ENCODE results near the gene PRDM12. TPM values are rescaled to one million over a fixed set of nuclear protein-coding genes. Genes with fewer than 3 reads are reported as not detected.
A peak's percentile ranks its signal among the peaks of the same experiment; 100 is the strongest.

PRDM12 gene
- total and polyA plus RNA-seq, 2 donors (not counting 1 experiment from before 2014, with no cell fraction given), result not detected

- H2AFZ ChIP-seq (ENCODE audit: low read length), result no peak overlapping the region
- no peak for TF ChIP-seq CTCF (conservative IDR thresholded peaks at IDR 0.05 in 1 of 2, IDR thresholded peaks at IDR 0.05 in 1 of 2; ENCODE audit: low read depth in 1 of 2, low read length in 2 of 2)
- no peak for TF ChIP-seq EZH2 (IDR thresholded peaks at IDR 0.05; ENCODE audit: low read length, missing control alignments)
- peaks cover 8% of the 10 kb centered on the region for H3K4me1 ChIP-seq (ENCODE audit: control insufficient read depth, extremely low read depth, insufficient read depth, low read length)
- H3K27ac ChIP-seq (ENCODE audit: insufficient read depth, low read length), result no peak overlapping the region
- no peaks in the 10 kb centered on the region for H3K9me3 ChIP-seq (ENCODE audit: control insufficient read depth, insufficient read depth, low read depth, low read length)
- H4K20me1 ChIP-seq (ENCODE audit: control insufficient read depth, extremely low read depth, insufficient read depth, low read length), result no peaks in the 10 kb centered on the region
- H3K27me3 ChIP-seq (ENCODE audit: control insufficient read depth, insufficient read depth, low read length), result no peaks in the 10 kb centered on the region
- H3K9ac ChIP-seq (ENCODE audit: insufficient read depth, low read length), result no peak overlapping the region
- no peak overlapping the region for H3K4me3 ChIP-seq (replicated peaks in 1 of 4; ENCODE audit: control extremely low read depth in 1 of 4, insufficient read depth in 1 of 4, low read depth in 3 of 4, low read length in 4 of 4)
- H3K4me2 ChIP-seq (ENCODE audit: extremely low read depth, insufficient read depth, low read length), result no peak overlapping the region
- peaks cover 37% of the 10 kb centered on the region for H3K79me2 ChIP-seq (ENCODE audit: control insufficient read depth, insufficient read depth, low read length)
- peaks cover 17% of the 10 kb centered on the region for H3K36me3 ChIP-seq (ENCODE audit: control insufficient read depth, insufficient read depth, low read length)
- DNase-seq (ENCODE audit: low read depth in 2 of 2), result peak in 1 of 2 donors; percentile 82
These were observed 34.1 kb downstream of the PRDM12 start for GRCh38 chr9:130698514-130698913.

DNA sequence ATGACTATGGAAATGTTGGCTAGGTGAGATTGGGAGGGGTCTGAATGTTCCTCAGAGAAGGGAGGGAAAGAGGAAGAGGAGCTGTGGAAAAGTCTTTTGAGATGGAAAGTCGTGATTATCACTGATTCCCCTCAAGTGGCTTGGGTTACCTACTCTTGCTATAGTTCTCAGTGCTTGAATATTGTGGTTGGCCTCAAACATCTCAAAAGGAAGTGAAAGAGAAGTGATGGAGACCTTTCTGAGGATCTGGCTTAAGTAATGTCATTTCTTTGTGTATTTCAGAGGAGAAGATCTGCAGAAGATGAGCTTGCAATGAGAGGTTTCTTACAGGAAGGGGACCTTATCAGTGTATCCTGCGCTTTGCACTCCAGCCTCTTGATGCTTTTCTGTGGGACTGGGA, 34.7 kb downstream of the PRDM12 start:
- no peak overlapping the region for H3K9ac ChIP-seq (ENCODE audit: insufficient read depth, low read length)
- no peak overlapping the region for H2AFZ ChIP-seq (ENCODE audit: low read length)
- H3K4me1 ChIP-seq (ENCODE audit: control insufficient read depth, extremely low read depth, insufficient read depth, low read length), result peaks cover 8% of the 10 kb centered on the region
- no peaks in the 10 kb centered on the region for H3K9me3 ChIP-seq (ENCODE audit: control insufficient read depth, insufficient read depth, low read depth, low read length)
- DNase-seq (ENCODE audit: low read depth in 2 of 2), result no peak
- no peaks in the 10 kb centered on the region for H4K20me1 ChIP-seq (ENCODE audit: control insufficient read depth, extremely low read depth, insufficient read depth, low read length)
- no peaks in the 10 kb centered on the region for H3K27me3 ChIP-seq (ENCODE audit: control insufficient read depth, insufficient read depth, low read length)
- no peak overlapping the region for H3K4me3 ChIP-seq (replicated peaks in 1 of 4; ENCODE audit: control extremely low read depth in 1 of 4, insufficient read depth in 1 of 4, low read depth in 3 of 4, low read length in 4 of 4)
- no peak overlapping the region for H3K27ac ChIP-seq (ENCODE audit: insufficient read depth, low read length)
- peaks cover 32% of the 10 kb centered on the region for H3K79me2 ChIP-seq (ENCODE audit: control insufficient read depth, insufficient read depth, low read length)
- TF ChIP-seq EZH2 (IDR thresholded peaks at IDR 0.05; ENCODE audit: low read length, missing control alignments) (no peak), CTCF (conservative IDR thresholded peaks at IDR 0.05 in 1 of 2, IDR thresholded peaks at IDR 0.05 in 1 of 2; ENCODE audit: low read depth in 1 of 2, low read length in 2 of 2) (no peak)
- H3K36me3 ChIP-seq (ENCODE audit: control insufficient read depth, insufficient read depth, low read length), result peaks cover 19% of the 10 kb centered on the region
- no peak overlapping the region for H3K4me2 ChIP-seq (ENCODE audit: extremely low read depth, insufficient read depth, low read length)

DNA sequence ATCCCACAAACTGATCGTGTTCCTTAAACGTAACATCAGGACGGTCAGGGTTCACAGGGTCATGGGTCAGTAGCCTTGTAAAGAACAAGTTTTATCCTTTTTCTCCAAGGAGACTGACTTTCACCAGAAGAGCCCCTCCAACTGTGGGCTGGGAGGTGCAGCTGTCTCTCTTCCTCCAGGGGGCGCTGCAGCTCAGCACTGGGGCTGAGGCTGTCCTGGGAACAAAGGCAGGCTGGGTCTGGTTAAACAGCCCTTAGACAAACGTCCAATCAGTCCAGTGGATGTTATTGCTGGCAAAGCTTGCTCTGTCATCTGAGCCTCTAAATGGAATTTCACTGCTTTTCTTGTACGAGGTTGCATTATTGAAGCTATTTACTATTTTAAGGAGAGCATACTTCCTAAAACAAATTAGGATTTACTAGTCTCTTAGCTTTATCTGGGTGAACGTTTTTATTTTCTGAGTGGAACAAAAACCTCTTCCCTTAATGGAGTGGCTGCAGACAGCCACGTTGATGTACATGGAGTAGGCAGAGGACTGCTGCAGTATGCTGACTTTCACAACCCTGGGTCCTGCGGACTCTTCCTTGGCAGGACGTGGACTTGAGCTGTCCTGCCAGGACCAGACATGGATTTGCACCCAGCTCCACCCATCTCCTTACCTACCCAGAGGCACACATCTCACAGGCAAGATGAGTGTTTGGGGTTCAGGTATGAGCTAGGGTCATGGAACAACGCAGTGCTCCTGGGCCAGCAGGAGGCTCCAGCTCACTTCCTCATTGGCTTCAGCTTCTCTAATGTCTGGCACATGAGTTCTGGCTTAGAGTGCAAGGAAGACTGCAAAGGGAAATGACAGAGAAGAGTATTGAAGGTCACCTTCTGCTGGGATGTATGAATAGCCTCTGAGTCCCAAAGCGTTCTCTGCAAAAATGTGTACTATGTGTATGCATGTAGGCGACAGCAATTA, 36.9 kb downstream of the PRDM12 start:
- Histone ChIP-seq H2AFZ (ENCODE audit: low read length) (no peak overlapping the region), H3K4me2 (ENCODE audit: extremely low read depth, insufficient read depth, low read length) (no peak overlapping the region), H3K36me3 (ENCODE audit: control insufficient read depth, insufficient read depth, low read length) (peaks cover 18% of the 10 kb centered on the region), H3K9me3 (ENCODE audit: control insufficient read depth, insufficient read depth, low read depth, low read length) (no peaks in the 10 kb centered on the region), H3K79me2 (ENCODE audit: control insufficient read depth, insufficient read depth, low read length) (peaks cover 10% of the 10 kb centered on the region), H3K4me3 (replicated peaks in 1 of 4; ENCODE audit: control extremely low read depth in 1 of 4, insufficient read depth in 1 of 4, low read depth in 3 of 4, low read length in 4 of 4) (no peak overlapping the region), H4K20me1 (ENCODE audit: control insufficient read depth, extremely low read depth, insufficient read depth, low read length) (no peaks in the 10 kb centered on the region), H3K27me3 (ENCODE audit: control insufficient read depth, insufficient read depth, low read length) (no peaks in the 10 kb centered on the region), H3K9ac (ENCODE audit: insufficient read depth, low read length) (no peak overlapping the region), H3K27ac (ENCODE audit: insufficient read depth, low read length) (no peak overlapping the region), H3K4me1 (ENCODE audit: control insufficient read depth, extremely low read depth, insufficient read depth, low read length) (peaks cover 4% of the 10 kb centered on the region)
- DNase-seq (ENCODE audit: low read depth in 2 of 2), result peak; percentile 73 to 91
- TF ChIP-seq EZH2 (IDR thresholded peaks at IDR 0.05; ENCODE audit: low read length, missing control alignments), result no peak
- TF ChIP-seq CTCF (conservative IDR thresholded peaks at IDR 0.05 in 1 of 2, IDR thresholded peaks at IDR 0.05 in 1 of 2; ENCODE audit: low read depth in 1 of 2, low read length in 2 of 2), result peak; percentile 98 to 99
